H1 (cell line): ENCODE data around the gene DHRS9. TPM values are rescaled to one million over a fixed set of nuclear protein-coding genes. Genes with fewer than 3 reads are reported as not detected.

Experiments
- CTCF ChIA-PET: fragments of 300-600 bp; sonication (Branson Sonifier 250); formaldehyde crosslinking; loops from one replicate; lab custom pipeline; 2021; ENCODE audit not compliant: partially characterized antibody; lab: Charles Lee
- POLR2A ChIA-PET: fragments of 300-600 bp; sonication (Branson Sonifier 250); formaldehyde crosslinking; loops from one replicate; lab custom pipeline; 2021; ENCODE audit warnings: inconsistent platforms; ENCODE audit not compliant: partially characterized antibody; lab: Charles Lee
- DNase-seq, 2 experiments: peaks; one replicate each; pipeline versions ENCODE4 v3.0.0 to v3.0.0-alpha.2; 2010 to 2022; ENCODE audit warnings: low spot score in 2 of 2, low read depth in 1 of 2, mixed read lengths in 1 of 2
- FAIRE-seq: peaks from 2 replicates; lab custom pipeline; 2011; peaks lifted over from hg19 to GRCh38; lab: Jason Lieb, UNC
- H2AFZ ChIP-seq: 2 replicates; pipeline ENCODE4 v1.8.1; 2012; ENCODE audit warnings: low read length, inconsistent platforms
- H2AK5ac ChIP-seq: 2 replicates; pipeline ENCODE4 v1.6.1; 2013; ENCODE audit warnings: low read depth, low read length
- H2BK120ac ChIP-seq: replicated peaks from 2 replicates; pipeline ENCODE3; 2013; ENCODE audit warnings: low read depth, low read length, inconsistent platforms
- H2BK12ac ChIP-seq: 2 replicates; pipeline ENCODE4 v1.6.1; 2013; ENCODE audit warnings: low read depth, low read length
- H2BK15ac ChIP-seq: 2 replicates; pipeline ENCODE4 v1.6.1; 2013; ENCODE audit warnings: low read length
- H2BK20ac ChIP-seq: 2 replicates; pipeline ENCODE4 v1.6.1; 2013; ENCODE audit warnings: low read length
- H2BK5ac ChIP-seq: 2 replicates; pipeline ENCODE4 v1.6.1; 2013; ENCODE audit warnings: low read depth, low read length
- H3K14ac ChIP-seq: 2 replicates; pipeline ENCODE4 v1.6.1; 2013; ENCODE audit warnings: inconsistent platforms; ENCODE audit not compliant: insufficient read length
- H3K18ac ChIP-seq: 2 replicates; pipeline ENCODE4 v1.6.1; 2013; ENCODE audit warnings: low read length; ENCODE audit errors: extremely low read depth
- H3K23ac ChIP-seq: 2 replicates; pipeline ENCODE4 v1.6.1; 2013; ENCODE audit warnings: inconsistent platforms; ENCODE audit not compliant: insufficient read length
- H3K23me2 ChIP-seq: 2 replicates; pipeline ENCODE4 v1.6.1; 2013; ENCODE audit warnings: low read depth, low read length
- H3K27ac ChIP-seq: 2 replicates; pipeline ENCODE4 v1.6.1; 2011; ENCODE audit warnings: low read depth, low read length, inconsistent platforms
- H3K27me3 ChIP-seq, 4 experiments: replicated peaks in 1 of 4; 1 replicate in 1 of 4; 2 replicates in 3 of 4; pipeline versions ENCODE4 v1.6.1 to v1.8.1; 2011 to 2013; ENCODE audit warnings: low read length in 3 of 4, mild to moderate bottlenecking in 3 of 4, inconsistent platforms in 2 of 4, mixed read lengths in 2 of 4, moderate library complexity in 1 of 4; ENCODE audit not compliant: control insufficient read depth in 3 of 4, insufficient read depth in 3 of 4; ENCODE audit errors: extremely low read depth in 1 of 4
- H3K36me3 ChIP-seq, 4 experiments: 2 replicates each; pipeline versions ENCODE4 v1.6.1 to v1.8.1; 2011 to 2013; ENCODE audit warnings: mild to moderate bottlenecking in 4 of 4, low read length in 3 of 4, moderate library complexity in 2 of 4, control low read depth in 1 of 4, inconsistent platforms in 1 of 4; ENCODE audit not compliant: insufficient read depth in 4 of 4, control insufficient read depth in 2 of 4
- H3K4ac ChIP-seq: replicated peaks from 2 replicates; pipeline ENCODE3; 2013; ENCODE audit warnings: low read length, low read depth, mixed read lengths, inconsistent platforms; ENCODE audit not compliant: insufficient read length
- H3K4me1 ChIP-seq, 4 experiments: replicated peaks in 1 of 4; 1 replicate in 1 of 4; 2 replicates in 3 of 4; pipeline versions ENCODE4 v1.6.1 to v1.8.1; 2011 to 2013; ENCODE audit warnings: low read length in 3 of 4, inconsistent platforms in 2 of 4, mixed read lengths in 1 of 4; ENCODE audit not compliant: insufficient read depth in 4 of 4, control insufficient read depth in 3 of 4
- H3K4me2 ChIP-seq, 2 experiments: 2 replicates each; pipeline versions ENCODE4 v1.6.1 to v1.8.1; 2011 to 2013; ENCODE audit warnings: low read depth in 2 of 2, low read length in 2 of 2, control low read depth in 1 of 2, inconsistent platforms in 1 of 2, mild to moderate bottlenecking in 1 of 2; ENCODE audit not compliant: insufficient read depth in 1 of 2
- H3K4me3 ChIP-seq, 4 experiments: fragments of 200-600, 300-600 bp in 1 of 4; sonication (generic), shearing (Covaris generic), sonication (Bioruptor Twin) in 1 of 4; 2 replicates each; pipeline versions ENCODE4 v1.5.1 to v1.8.1; 2011 to 2016; ENCODE audit warnings: low read length in 4 of 4, low read depth in 3 of 4, control low read depth in 2 of 4, inconsistent platforms in 2 of 4, mild to moderate bottlenecking in 2 of 4, mixed read lengths in 1 of 4, moderate library complexity in 1 of 4; ENCODE audit not compliant: insufficient read depth in 2 of 4; ENCODE audit errors: extremely low read depth in 1 of 4
- H3K56ac ChIP-seq: replicated peaks from 2 replicates; pipeline ENCODE3; 2013; ENCODE audit warnings: low read depth, mild to moderate bottlenecking, mixed read lengths, low read length, inconsistent platforms; ENCODE audit not compliant: insufficient read length
- H3K79me1 ChIP-seq: 2 replicates; pipeline ENCODE4 v1.6.1; 2013; ENCODE audit warnings: low read depth, low read length, control low read depth
- H3K79me2 ChIP-seq, 2 experiments: 2 replicates each; pipeline versions ENCODE4 v1.6.1 to v1.8.1; 2012 to 2013; ENCODE audit warnings: low read length in 2 of 2, mild to moderate bottlenecking in 2 of 2, inconsistent platforms in 1 of 2; ENCODE audit not compliant: insufficient read depth in 2 of 2, control insufficient read depth in 1 of 2
- H3K9ac ChIP-seq, 4 experiments: replicated peaks in 1 of 4; 1 replicate in 1 of 4; 2 replicates in 3 of 4; pipeline versions ENCODE4 v1.6.1 to v1.8.1; 2011 to 2013; ENCODE audit warnings: low read depth in 3 of 4, low read length in 3 of 4, control low read depth in 2 of 4, mild to moderate bottlenecking in 2 of 4, moderate library complexity in 2 of 4, inconsistent platforms in 1 of 4; ENCODE audit errors: extremely low read depth in 1 of 4
- H3K9me3 ChIP-seq, 2 experiments: 2 replicates each; pipeline versions ENCODE4 v1.6.1 to v1.8.1; 2012 to 2013; ENCODE audit warnings: mild to moderate bottlenecking in 2 of 2, moderate library complexity in 2 of 2, control low read depth in 1 of 2, inconsistent platforms in 1 of 2, low read depth in 1 of 2, low read length in 1 of 2, mixed read lengths in 1 of 2; ENCODE audit not compliant: insufficient read depth in 2 of 2
- H4K20me1 ChIP-seq, 2 experiments: replicated peaks in 1 of 2; 2 replicates each; pipeline versions ENCODE3 to v1.8.1; 2011 to 2013; ENCODE audit warnings: inconsistent platforms in 2 of 2, low read length in 2 of 2, mild to moderate bottlenecking in 1 of 2; ENCODE audit not compliant: insufficient read depth in 2 of 2, control insufficient read depth in 1 of 2
- H4K5ac ChIP-seq: 2 replicates; pipeline ENCODE4 v1.6.1; 2013; ENCODE audit warnings: low read length, low read depth, mixed read lengths, inconsistent platforms; ENCODE audit not compliant: insufficient read length
- H4K8ac ChIP-seq: 2 replicates; pipeline ENCODE4 v1.8.0; 2013; ENCODE audit warnings: mild to moderate bottlenecking, moderate library complexity, low read length, inconsistent platforms; ENCODE audit not compliant: insufficient read depth; ENCODE audit errors: extremely low read depth
- H4K91ac ChIP-seq: replicated peaks from 2 replicates; pipeline ENCODE3; 2013; ENCODE audit warnings: low read length, mixed read lengths, inconsistent platforms; ENCODE audit not compliant: insufficient read length
- ASH2L ChIP-seq: fragments of 200-600, 300-600 bp; sonication (generic); IDR thresholded peaks from one replicate; pipeline ENCODE4 v1.7.1; 2017; ENCODE audit warnings: low read length
- BACH1 ChIP-seq: IDR thresholded peaks from 2 replicates; pipeline ENCODE4 v1.6.1; 2012; ENCODE audit warnings: low read length, improper control_type of control experiment
- HDAC6 ChIP-seq: IDR thresholded peaks from one replicate; pipeline ENCODE4 v1.7.1; 2012; ENCODE audit warnings: low read depth, mild to moderate bottlenecking, inconsistent platforms, low read length, moderate library complexity
- JUND ChIP-seq: IDR thresholded peaks from 2 replicates; pipeline ENCODE4 v1.6.1; 2011; ENCODE audit warnings: mild to moderate bottlenecking, improper control_type of control experiment, low read length
- POLR2AphosphoS5 ChIP-seq: IDR thresholded peaks from 2 replicates; pipeline ENCODE4 v1.6.1; 2011; ENCODE audit warnings: low read depth, low read length
- TAF7 ChIP-seq: optimal IDR thresholded peaks from 2 replicates; pipeline ENCODE3; 2011; ENCODE audit warnings: low read depth, mild to moderate bottlenecking, inconsistent platforms, low read length, moderate library complexity, borderline replicate concordance
- TEAD4 ChIP-seq: IDR thresholded peaks from 2 replicates; pipeline ENCODE4 v1.6.1; 2012; ENCODE audit warnings: low read depth, low read length, inconsistent platforms, mixed read lengths
- WGBS, 2 experiments: shearing (Covaris generic) in 1 of 2; methylation state at CpG; one replicate each; pipeline versions ENCODE4 v1.1.6 to v1.1.7; 2013 to 2015; ENCODE audit warnings: low lambda C conversion rate in 2 of 2, mixed read lengths in 2 of 2, inconsistent platforms in 1 of 2, low coverage in 1 of 2, missing lambda C conversion rate in 1 of 2; ENCODE audit not compliant: insufficient replicate concordance in 2 of 2, insufficient coverage in 1 of 2, insufficient read length in 1 of 2; ENCODE audit errors: extremely low coverage in 1 of 2, missing lambda C conversion rate in 1 of 2; 5-methylcytosine and 5-hydroxymethylcytosine counted together
- polyA plus RNA-seq, 7 experiments: library from polyadenylated mRNA; depleted of rRNA in 3 of 7; stranded (reverse) in 5 of 7; unstranded in 2 of 7; fragments of >200 nt in 5 of 7; fragments of 200-250 nt in 2 of 7; gene quantifications; 1 replicate in 5 of 7; 2 replicates in 1 of 7; 4 replicates in 1 of 7; pipeline versions ENCODE4 v1.2.1 to v1.2.3, GENCODE V29; 2011 to 2013; ENCODE audit warnings: missing spikeins in 2 of 7, mixed read lengths in 2 of 7
- total RNA-seq: library from RNA; stranded (reverse); fragmentation: NEBNext Ultra II Directional; extraction: Animal tissue kit (Norgen Biotek cat#: 25700); gene quantifications from 2 replicates; pipeline ENCODE4 v1.2.1, GENCODE V29; 2021
- TF ChIP-seq, protein P1 (sequence below), 3 experiments: IDR thresholded peaks; 1 replicate in 2 of 3; 2 replicates in 1 of 3; pipeline versions ENCODE4 v1.5.1 to v1.6.1; 2011; ENCODE audit warnings: low read length in 3 of 3, mild to moderate bottlenecking in 3 of 3, inconsistent platforms in 2 of 3, low read depth in 1 of 3, moderate library complexity in 1 of 3; ENCODE audit not compliant: insufficient read depth in 1 of 3; ENCODE audit errors: control extremely low read depth in 1 of 3
- TF ChIP-seq, protein P2 (sequence below): IDR thresholded peaks from 2 replicates; pipeline ENCODE4 v1.6.1; 2011; ENCODE audit warnings: low read depth, mild to moderate bottlenecking, low read length; ENCODE audit not compliant: insufficient read depth

Gene DHRS9
- total and polyA plus RNA-seq, 2 of the 8 experiments (the other 6 are each of a cell fraction or from before 2014, with no cell fraction given), result not detected

DNA sequence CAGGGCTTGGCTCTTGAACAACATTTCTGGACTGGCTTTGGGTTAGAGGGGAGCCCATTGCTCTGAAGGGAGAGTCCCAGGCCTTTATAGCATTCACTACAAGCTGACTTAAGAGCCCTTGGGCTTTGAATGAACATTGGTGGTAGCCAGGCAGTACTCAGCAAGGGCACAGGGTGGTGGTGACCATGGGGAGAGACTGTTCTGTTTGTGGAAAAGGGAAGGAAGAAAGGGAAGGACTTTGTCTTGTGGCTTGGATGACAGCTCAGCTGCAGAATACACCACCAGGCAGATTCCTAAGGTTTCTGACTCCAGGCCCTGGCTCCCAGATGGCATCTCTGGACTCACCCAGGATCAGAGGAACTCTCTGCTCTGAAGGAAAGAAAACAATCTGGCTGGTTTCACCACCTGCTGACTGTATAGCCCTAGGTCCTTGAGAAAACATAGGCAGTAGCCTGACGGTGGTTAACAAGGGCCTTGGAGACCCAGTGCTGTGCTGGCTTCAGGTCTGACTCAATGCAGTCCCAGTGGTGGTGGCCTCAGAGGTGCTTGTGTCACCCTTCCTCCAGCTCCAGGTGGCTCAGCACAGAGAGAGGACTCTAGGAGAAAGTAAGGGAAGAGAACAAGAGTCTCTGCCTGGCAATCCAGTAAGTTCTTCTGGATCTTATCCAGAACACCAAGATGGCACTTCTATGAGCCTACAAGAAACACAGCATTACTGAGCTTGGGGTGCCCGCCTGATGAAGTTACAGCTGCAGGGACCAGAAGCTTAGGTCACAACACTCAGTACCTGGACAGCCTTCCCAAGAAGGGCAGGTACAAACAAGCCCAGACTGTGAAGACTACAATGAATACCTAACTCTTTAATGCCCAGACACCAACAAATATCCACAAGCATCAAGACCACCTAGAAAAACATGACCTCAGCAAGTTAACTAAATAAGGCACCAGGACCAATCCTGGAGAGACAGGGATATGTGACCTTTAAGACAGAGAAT is 21.8 kb upstream of the DHRS9 start:
- no peak overlapping the region for H2BK20ac ChIP-seq
- H4K5ac ChIP-seq, result no peak overlapping the region
- H2AK5ac ChIP-seq, result no peak overlapping the region
- H3K4me3 ChIP-seq, result no peak overlapping the region
- H2AFZ ChIP-seq, result no peak overlapping the region; the same call in 1 of the 2 replicates
- no peak overlapping the region for H3K9ac ChIP-seq
- peaks cover 0 to 6% of the 10 kb centered on the region in 2 experiments; a peak in 3 of 4 replicates for H3K9me3 ChIP-seq
- no peak overlapping the region for H4K91ac ChIP-seq
- H3K4ac ChIP-seq, result no peak overlapping the region
- no peak overlapping the region for H2BK5ac ChIP-seq
- no peaks in the 10 kb centered on the region for H3K36me3 ChIP-seq
- H3K23ac ChIP-seq, result no peak overlapping the region
- no peak overlapping the region for H3K27ac ChIP-seq
- WGBS, 2 experiments, result 89% methylated on average over 2 of the region's 2 CpGs; no CpG with 5 or more reads in 1 of the 2 experiments
- H4K20me1 ChIP-seq, result no peaks in the 10 kb centered on the region
- no peak overlapping the region for H3K56ac ChIP-seq
- ChIA-PET CTCF (interaction anchor here (0.9 to 1.3 kb wide), 2 partner anchors 15 to 99 kb away, joined by 3 to 4 read pairs; no protein-coding TSS in a partner anchor), POLR2A (no interaction called here)
- H3K79me1 ChIP-seq, result no peaks in the 10 kb centered on the region; the same call in 1 of the 2 replicates
- no peak for FAIRE-seq
- H4K8ac ChIP-seq, result no peak overlapping the region
- no peaks in the 10 kb centered on the region for H3K79me2 ChIP-seq
- no peak overlapping the region for H3K4me2 ChIP-seq
- H3K23me2 ChIP-seq, result no peaks in the 10 kb centered on the region
- no peak overlapping the region for H3K14ac ChIP-seq
- H2BK15ac ChIP-seq, result no peak overlapping the region
- no peaks in the 10 kb centered on the region for H3K4me1 ChIP-seq
- DNase-seq, result no peak
- H2BK120ac ChIP-seq, result no peak overlapping the region
- H3K27me3 ChIP-seq, result no peaks in the 10 kb centered on the region
- H3K18ac ChIP-seq, result no peak overlapping the region
- H2BK12ac ChIP-seq, result no peak overlapping the region
- TF ChIP-seq HDAC6 (no peak), TAF7 (no peak), BACH1 (no peak), POLR2AphosphoS5 (no peak), JUND (no peak), TEAD4 (no peak), ASH2L (no peak)
- TF ChIP-seq, protein P1, sequence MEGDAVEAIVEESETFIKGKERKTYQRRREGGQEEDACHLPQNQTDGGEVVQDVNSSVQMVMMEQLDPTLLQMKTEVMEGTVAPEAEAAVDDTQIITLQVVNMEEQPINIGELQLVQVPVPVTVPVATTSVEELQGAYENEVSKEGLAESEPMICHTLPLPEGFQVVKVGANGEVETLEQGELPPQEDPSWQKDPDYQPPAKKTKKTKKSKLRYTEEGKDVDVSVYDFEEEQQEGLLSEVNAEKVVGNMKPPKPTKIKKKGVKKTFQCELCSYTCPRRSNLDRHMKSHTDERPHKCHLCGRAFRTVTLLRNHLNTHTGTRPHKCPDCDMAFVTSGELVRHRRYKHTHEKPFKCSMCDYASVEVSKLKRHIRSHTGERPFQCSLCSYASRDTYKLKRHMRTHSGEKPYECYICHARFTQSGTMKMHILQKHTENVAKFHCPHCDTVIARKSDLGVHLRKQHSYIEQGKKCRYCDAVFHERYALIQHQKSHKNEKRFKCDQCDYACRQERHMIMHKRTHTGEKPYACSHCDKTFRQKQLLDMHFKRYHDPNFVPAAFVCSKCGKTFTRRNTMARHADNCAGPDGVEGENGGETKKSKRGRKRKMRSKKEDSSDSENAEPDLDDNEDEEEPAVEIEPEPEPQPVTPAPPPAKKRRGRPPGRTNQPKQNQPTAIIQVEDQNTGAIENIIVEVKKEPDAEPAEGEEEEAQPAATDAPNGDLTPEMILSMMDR (IDR thresholded peaks at IDR 0.05; ENCODE audit: control extremely low read depth in 1 of 3, insufficient read depth in 1 of 3, low read depth in 1 of 3, low read length in 3 of 3), result no peak
- TF ChIP-seq, protein P2, sequence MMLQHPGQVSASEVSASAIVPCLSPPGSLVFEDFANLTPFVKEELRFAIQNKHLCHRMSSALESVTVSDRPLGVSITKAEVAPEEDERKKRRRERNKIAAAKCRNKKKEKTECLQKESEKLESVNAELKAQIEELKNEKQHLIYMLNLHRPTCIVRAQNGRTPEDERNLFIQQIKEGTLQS, result no peak
